Muscle layer of duodenum (tissue), 2 donors: ENCODE data around the gene NDUFB8.
A peak's percentile ranks its signal among the peaks of the same experiment; 100 is the strongest.
"Not testable (repeated sequence)": the region's sequence is repeated elsewhere in the genome, so short reads cannot be mapped to it uniquely, and the experiment has no call there.

Experiments
- H3K27ac ChIP-seq: one replicate; pipeline ENCODE4 v1.7.0; 2013; ENCODE audit warnings: mild to moderate bottlenecking, low read length
- H3K27me3 ChIP-seq: one replicate; pipeline ENCODE4 v1.7.0; 2013; ENCODE audit warnings: low read depth, mild to moderate bottlenecking, control low read depth, low read length
- H3K36me3 ChIP-seq, 2 donors: one replicate each; pipeline ENCODE4 v1.7.0; 2013; ENCODE audit warnings: low read length in 2 of 2, control low read depth in 1 of 2, mild to moderate bottlenecking in 1 of 2; ENCODE audit not compliant: insufficient read depth in 2 of 2, control insufficient read depth in 1 of 2
- H3K4me1 ChIP-seq, 2 donors: one replicate each; pipeline ENCODE4 v1.7.0; 2013; ENCODE audit warnings: low read length in 2 of 2, mild to moderate bottlenecking in 2 of 2, control low read depth in 1 of 2, moderate library complexity in 1 of 2; ENCODE audit not compliant: insufficient read depth in 2 of 2, control insufficient read depth in 1 of 2
- H3K4me3 ChIP-seq, 2 donors: one replicate each; pipeline ENCODE4 v1.7.0; 2013; ENCODE audit warnings: low read length in 2 of 2, low read depth in 1 of 2, mild to moderate bottlenecking in 1 of 2
- H3K9me3 ChIP-seq, 2 donors: one replicate each; pipeline ENCODE4 v1.7.0; 2013; ENCODE audit warnings: low read length in 2 of 2, control low read depth in 1 of 2, mild to moderate bottlenecking in 1 of 2; ENCODE audit not compliant: control insufficient read depth in 1 of 2
- donor health status: healthy.

The NDUFB8 gene

GRCh38 chr10:100529475-100530298, at the start of gene NDUFB8:
TSS of gene NDUFB8 (minus strand) at chr10:100529871. CDS start at chr10:100529851, 20 bp downstream.
- peaks cover 17 to 26% of the 10 kb centered on the region in 2 donors for H3K36me3 ChIP-seq
- peak within 1 kb of the TSS; percentile 88 to 98 for H3K4me3 ChIP-seq
- H3K4me1 ChIP-seq, result peaks cover 6 to 26% of the 10 kb centered on the region in 2 donors
- no peaks in the 10 kb centered on the region for H3K9me3 ChIP-seq
- no peaks in the 10 kb centered on the region for H3K27me3 ChIP-seq
- H3K27ac ChIP-seq, result peak within 1 kb of the TSS; percentile 93

GRCh38 chr10:100576282-100576635, 46.6 kb upstream of the NDUFB8 start:
- H3K4me3 ChIP-seq, result no peak overlapping the region
- no peaks in the 10 kb centered on the region for H3K36me3 ChIP-seq
- H3K4me1 ChIP-seq, result no peaks in the 10 kb centered on the region
- no peaks in the 10 kb centered on the region for H3K27me3 ChIP-seq
- no peaks in the 10 kb centered on the region for H3K9me3 ChIP-seq
- H3K27ac ChIP-seq, result no peak overlapping the region

- Histone ChIP-seq H3K9me3 (no peaks in the 10 kb centered on the region), H3K4me1 (no peaks in the 10 kb centered on the region), H3K27me3 (no peaks in the 10 kb centered on the region), H3K27ac (no peak overlapping the region), H3K4me3 (no peak overlapping the region), H3K36me3 (no peaks in the 10 kb centered on the region)
Measured at GRCh38 chr10:100575585-100576281, 46.1 kb upstream of the NDUFB8 start.

GRCh38 chr10:100575146-100575545, 45.5 kb upstream of the NDUFB8 start:
- H3K4me3 ChIP-seq, H3K9me3 ChIP-seq, H3K36me3 ChIP-seq, H3K27ac ChIP-seq, H3K27me3 ChIP-seq, H3K4me1 ChIP-seq: not testable (repeated sequence)

GRCh38 chr10:100571084-100571856, 41.6 kb upstream of the NDUFB8 start:
- Histone ChIP-seq H3K36me3 (no peaks in the 10 kb centered on the region), H3K9me3 (no peaks in the 10 kb centered on the region), H3K4me1 (no peaks in the 10 kb centered on the region), H3K4me3 (no peak overlapping the region), H3K27me3 (peaks cover 23% of the 10 kb centered on the region), H3K27ac (no peak overlapping the region)

- no peaks in the 10 kb centered on the region for H3K4me1 ChIP-seq
- no peaks in the 10 kb centered on the region for H3K9me3 ChIP-seq
- H3K27me3 ChIP-seq, result peaks cover 27% of the 10 kb centered on the region
- no peak overlapping the region for H3K27ac ChIP-seq
- H3K4me3 ChIP-seq, result no peak overlapping the region
- no peaks in the 10 kb centered on the region for H3K36me3 ChIP-seq
Measured at GRCh38 chr10:100570506-100570905, 40.8 kb upstream of the NDUFB8 start.

- Histone ChIP-seq H3K4me3 (no peak overlapping the region), H3K36me3 (no peaks in the 10 kb centered on the region), H3K4me1 (no peaks in the 10 kb centered on the region), H3K27me3 (peaks cover 27% of the 10 kb centered on the region), H3K27ac (no peak overlapping the region), H3K9me3 (no peaks in the 10 kb centered on the region)
Measured at GRCh38 chr10:100569687-100570481, 40.2 kb upstream of the NDUFB8 start.

GRCh38 chr10:100568912-100569311, 39.2 kb upstream of the NDUFB8 start:
- Histone ChIP-seq H3K27me3 (peaks cover 27% of the 10 kb centered on the region), H3K9me3 (no peaks in the 10 kb centered on the region), H3K36me3 (no peaks in the 10 kb centered on the region), H3K27ac (no peak overlapping the region), H3K4me1 (no peaks in the 10 kb centered on the region), H3K4me3 (no peak overlapping the region)

- Histone ChIP-seq H3K36me3 (no peaks in the 10 kb centered on the region), H3K9me3 (no peaks in the 10 kb centered on the region), H3K4me1 (peaks cover 0 to 2% of the 10 kb centered on the region in 2 donors), H3K27ac (no peak overlapping the region), H3K4me3 (no peak overlapping the region), H3K27me3 (peaks cover 27% of the 10 kb centered on the region)
Measured at GRCh38 chr10:100567826-100568225, 38.2 kb upstream of the NDUFB8 start.

- no peak overlapping the region for H3K4me3 ChIP-seq
- peaks cover 27% of the 10 kb centered on the region for H3K27me3 ChIP-seq
- H3K27ac ChIP-seq, result no peak overlapping the region
- H3K9me3 ChIP-seq, result no peaks in the 10 kb centered on the region
- H3K4me1 ChIP-seq, result peaks cover 0 to 8% of the 10 kb centered on the region in 2 donors
- no peaks in the 10 kb centered on the region for H3K36me3 ChIP-seq
Measured at GRCh38 chr10:100567249-100567648, 37.6 kb upstream of the NDUFB8 start.
